Gastroesophageal sphincter (tissue), 3 donors: ENCODE results near the gene OR8K5.

Experiments used
- CTCF ChIP-seq, 4 experiments: fragments of 200-600 bp in 2 of 4; fragments of 450-650 bp in 2 of 4; sonication (generic) in 1 of 4; IDR thresholded peaks; one replicate each; pipeline ENCODE4 v1.5.1; 2017 to 2019; ENCODE audit warnings: antibody characterized with exemption in 4 of 4, mild to moderate bottlenecking in 2 of 4, moderate library complexity in 2 of 4
- POLR2A ChIP-seq, 2 donors: fragments of 450-650 bp; IDR thresholded peaks; one replicate each; pipeline ENCODE4 v1.6.1; 2017; ENCODE audit warnings: antibody characterized with exemption in 2 of 2, mild to moderate bottlenecking in 2 of 2, moderate library complexity in 1 of 2
- POLR2AphosphoS5 ChIP-seq: sonication (generic); formaldehyde crosslinking; IDR thresholded peaks from one replicate; pipeline ENCODE4 v1.6.1; 2017; ENCODE audit warnings: antibody characterized with exemption

DNA sequence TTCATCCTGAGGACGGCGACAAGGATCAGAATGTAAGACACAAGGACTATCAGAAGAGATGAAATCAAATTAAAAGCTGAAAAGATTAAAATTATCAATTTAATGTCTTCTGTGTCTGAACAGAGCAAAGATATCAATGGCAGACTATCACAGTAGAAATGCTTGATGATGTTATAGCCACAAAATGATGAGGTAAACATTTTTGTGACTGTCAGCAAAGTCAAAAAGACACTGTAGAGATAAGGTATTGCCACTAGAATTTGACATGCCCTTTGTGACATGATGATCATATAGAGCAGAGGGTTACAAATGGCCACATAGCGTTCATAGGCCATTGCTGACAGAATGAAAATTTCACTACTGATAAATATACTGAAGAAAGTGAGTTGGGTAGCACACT is 28.5 kb upstream of the OR8K5 start:
- no peak for TF ChIP-seq POLR2AphosphoS5
- no peak for TF ChIP-seq CTCF (IDR thresholded peaks at IDR 0.05)
- TF ChIP-seq POLR2A (IDR thresholded peaks at IDR 0.05), result no peak
